ENCODE results near the gene CADPS.

GRCh38 chr3:62922326-62922725 is 47.1 kb upstream of the CADPS start:
- TF ChIP-seq CTCF (conservative IDR thresholded peaks at IDR 0.05; ENCODE audit: low read length) (no peak), EZH2phosphoT487 (IDR thresholded peaks at IDR 0.05; ENCODE audit: borderline replicate concordance) (no peak)

All from Loucy (cell line).